A673 (cell line): Measurements from ENCODE around the gene SEMA4A. TPM values are rescaled to one million over a fixed set of nuclear protein-coding genes. Genes with fewer than 3 reads are reported as not detected.

Experiments used
- BruUV-seq: library from RNA; stranded (reverse); fragments of 400-500 nt; replicated peaks from 2 replicates; lab custom pipeline; 2021; lab: Mats Ljungman, UMichigan
- CTCF ChIA-PET: fragments of 300-600 bp; sonication (Branson Sonifier 250); formaldehyde crosslinking; loops from one replicate; lab custom pipeline; 2022; ENCODE audit warnings: antibody characterized with exemption; lab: Charles Lee
- POLR2A ChIA-PET: fragments of 300-600 bp; sonication (Branson Sonifier 250); formaldehyde crosslinking; loops from one replicate; lab custom pipeline; 2022; ENCODE audit warnings: antibody characterized with exemption; ENCODE audit not compliant: low non-redundant PET; lab: Charles Lee
- DNase-seq: peaks from one replicate; pipeline ENCODE4 v3.0.0-alpha.2; 2015; ENCODE audit warnings: low spot score
- H3K27ac ChIP-seq: fragments of 200-600 bp; sonication (generic); 2 replicates; pipeline ENCODE4 v1.5.1; 2016; ENCODE audit warnings: mixed run types, low read depth, mild to moderate bottlenecking, mixed read lengths, antibody characterized with exemption, low read length; ENCODE audit not compliant: poor library complexity, severe bottlenecking
- H3K27me3 ChIP-seq: fragments of 200-600 bp; sonication (generic); replicated peaks from 2 replicates; pipeline ENCODE4 v1.6.1; 2017; ENCODE audit warnings: mixed run types, low read depth, mild to moderate bottlenecking, mixed read lengths, antibody characterized with exemption, low read length; ENCODE audit not compliant: insufficient read depth, poor library complexity
- H3K36me3 ChIP-seq: fragments of 200-600 bp; sonication (generic); 2 replicates; pipeline ENCODE4 v1.6.1; 2016; ENCODE audit warnings: mixed run types, mild to moderate bottlenecking, mixed read lengths, antibody characterized with exemption, low read length; ENCODE audit not compliant: insufficient read depth, poor library complexity, severe bottlenecking
- H3K4me1 ChIP-seq: fragments of 200-600 bp; sonication (generic); 2 replicates; pipeline ENCODE4 v1.6.1; 2017; ENCODE audit warnings: mixed run types, mild to moderate bottlenecking, mixed read lengths, antibody characterized with exemption, low read length; ENCODE audit not compliant: insufficient read depth, poor library complexity, severe bottlenecking
- H3K4me3 ChIP-seq: fragments of 200-600 bp; sonication (generic); 2 replicates; pipeline ENCODE4 v1.5.1; 2016; ENCODE audit warnings: low read depth, mixed run types, mild to moderate bottlenecking, mixed read lengths, low read length; ENCODE audit not compliant: poor library complexity, severe bottlenecking
- H3K9me3 ChIP-seq: fragments of 200-600 bp; sonication (generic); 2 replicates; pipeline ENCODE4 v1.6.1; 2016; ENCODE audit warnings: mixed run types, low read depth, mild to moderate bottlenecking, mixed read lengths, antibody characterized with exemption, low read length; ENCODE audit not compliant: poor library complexity, severe bottlenecking
- CTCF ChIP-seq: fragments of 300-800, 200-600 bp; sonication (generic); conservative IDR thresholded peaks from 2 replicates; pipeline ENCODE4 v1.5.1; 2017; ENCODE audit warnings: low read depth, mild to moderate bottlenecking, antibody characterized with exemption, low read length, moderate library complexity, mixed read lengths
- EZH2 ChIP-seq: fragments of 200-600 bp; sonication (generic); IDR thresholded peaks from 2 replicates; pipeline ENCODE4 v1.6.1; 2017; ENCODE audit warnings: borderline replicate concordance, low read depth, mild to moderate bottlenecking, mixed read lengths, antibody characterized with exemption, low read length; ENCODE audit not compliant: poor library complexity, severe bottlenecking
- intact Hi-C: fragments of 100-400 bp; cut with micrococcal nuclease; formaldehyde crosslinking; loops from one replicate; pipeline ENCODE4 v1.10.0; 2022; ENCODE audit not compliant: unreplicated experiment
- total RNA-seq: library from RNA; stranded (reverse); gene quantifications from 2 replicates; pipeline ENCODE4 v1.2.3, GENCODE V29; 2021

SEMA4A gene
- total RNA-seq, 1 experiment from 2014 or later, result 0.77 TPM

- intact Hi-C loops, result no loop called here
- POLR2A ChIA-PET, result no interaction called here
- Histone ChIP-seq H3K36me3 (peaks cover 23% of the 10 kb centered on the region), H3K4me1 (no peaks in the 10 kb centered on the region), H3K27me3 (no peaks in the 10 kb centered on the region), H3K27ac (no peak overlapping the region), H3K9me3 (no peaks in the 10 kb centered on the region), H3K4me3 (no peak overlapping the region)
- DNase-seq, result no peak
- no TSS peak for BruUV-seq
- CTCF ChIA-PET, result no interaction called here
- TF ChIP-seq EZH2 (no peak), CTCF (no peak)
These were observed 66.8 kb downstream of the SEMA4A start for GRCh38 chr1:156220226-156220625.

GRCh38 chr1:156221986-156222692 is 68.8 kb downstream of the SEMA4A start:
- no peak for DNase-seq
- intact Hi-C loops, result no loop called here
- TF ChIP-seq EZH2 (no peak), CTCF (no peak)
- no peaks in the 10 kb centered on the region for H3K9me3 ChIP-seq
- BruUV-seq, result no TSS peak
- no peak overlapping the region for H3K27ac ChIP-seq
- H3K36me3 ChIP-seq, result peaks cover 33% of the 10 kb centered on the region
- CTCF ChIA-PET, result no interaction called here
- H3K27me3 ChIP-seq, result no peaks in the 10 kb centered on the region
- no peaks in the 10 kb centered on the region for H3K4me1 ChIP-seq
- POLR2A ChIA-PET, result no interaction called here
- H3K4me3 ChIP-seq, result no peak overlapping the region

- ChIA-PET POLR2A (no interaction called here), CTCF (interaction anchor here (0.6 to 2.4 kb wide), 16 partner anchors 11 to 242 kb away, joined by 3 to 37 read pairs (median 4); partner anchors contain the start of genes PMF1 and SLC25A44)
- Histone ChIP-seq H3K27ac (no peak overlapping the region), H3K36me3 (peaks cover 33% of the 10 kb centered on the region), H3K27me3 (no peaks in the 10 kb centered on the region), H3K4me1 (no peaks in the 10 kb centered on the region), H3K4me3 (no peak overlapping the region), H3K9me3 (no peaks in the 10 kb centered on the region)
- intact Hi-C loops, result loop anchor here (1.0 kb wide), 2 partner anchors 79 to 135 kb away; no protein-coding TSS in a partner anchor
- TF ChIP-seq CTCF, result no peak
- no peak for DNase-seq
- no TSS peak for BruUV-seq
These were observed 72.3 kb downstream of the SEMA4A start for GRCh38 chr1:156225677-156226014.
